ENCODE results near the gene TAOK3. TPM values are rescaled to one million over a fixed set of nuclear protein-coding genes. Genes with fewer than 3 reads are reported as not detected.

TAOK3 gene
- total and polyA plus RNA-seq, 9 of the 15 experiments (the other 6 are each of a cell fraction or from before 2014, with no cell fraction given): 24.3 to 83.5 (median 47.1) TPM

DNA sequence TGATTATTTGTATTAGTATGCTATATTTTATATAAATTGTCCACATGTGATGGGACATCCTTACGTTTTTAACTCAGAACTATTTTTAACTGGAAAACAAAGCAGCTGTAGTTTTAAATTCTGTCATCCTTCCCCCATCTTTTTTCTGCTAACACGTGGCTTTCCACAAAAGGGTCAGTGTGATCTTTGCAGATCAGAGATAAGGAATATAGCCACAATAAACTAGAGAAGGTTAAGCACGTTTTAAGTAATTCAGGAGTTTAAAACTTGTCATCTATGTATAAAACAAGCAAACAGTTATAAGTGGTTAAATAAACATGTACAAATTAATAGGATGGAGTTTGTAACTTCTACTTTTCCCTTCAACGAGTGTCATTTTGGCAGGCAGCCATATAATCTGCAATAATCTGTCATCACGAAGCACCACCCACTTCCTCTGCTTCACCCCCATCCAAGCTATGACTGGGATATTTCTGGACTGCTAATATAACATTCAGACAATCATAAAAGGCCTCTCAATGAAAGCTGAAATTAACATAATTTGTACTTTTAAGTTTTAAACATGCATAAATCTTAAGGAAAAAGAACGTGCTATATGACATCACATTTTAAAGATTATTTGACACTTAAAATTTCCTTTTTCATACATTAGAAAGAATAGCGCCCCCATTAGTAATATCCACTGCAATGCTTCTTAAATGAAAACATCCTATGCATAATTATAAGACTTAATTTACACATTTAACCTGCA, 15.3 kb downstream of the TAOK3 start (continued):
- peak; percentile 82 for TF ChIP-seq TOE1 (IDR thresholded peaks at IDR 0.05; ENCODE audit: borderline replicate concordance)
- TF ChIP-seq TOE1 (CRISPR knock-in tag; IDR thresholded peaks at IDR 0.05; ENCODE audit: borderline replicate concordance, low read depth): no peak
- TF ChIP-seq PTTG1 (tag; IDR thresholded peaks at IDR 0.05; ENCODE audit: low read depth): no peak
- TF ChIP-seq, protein P1, sequence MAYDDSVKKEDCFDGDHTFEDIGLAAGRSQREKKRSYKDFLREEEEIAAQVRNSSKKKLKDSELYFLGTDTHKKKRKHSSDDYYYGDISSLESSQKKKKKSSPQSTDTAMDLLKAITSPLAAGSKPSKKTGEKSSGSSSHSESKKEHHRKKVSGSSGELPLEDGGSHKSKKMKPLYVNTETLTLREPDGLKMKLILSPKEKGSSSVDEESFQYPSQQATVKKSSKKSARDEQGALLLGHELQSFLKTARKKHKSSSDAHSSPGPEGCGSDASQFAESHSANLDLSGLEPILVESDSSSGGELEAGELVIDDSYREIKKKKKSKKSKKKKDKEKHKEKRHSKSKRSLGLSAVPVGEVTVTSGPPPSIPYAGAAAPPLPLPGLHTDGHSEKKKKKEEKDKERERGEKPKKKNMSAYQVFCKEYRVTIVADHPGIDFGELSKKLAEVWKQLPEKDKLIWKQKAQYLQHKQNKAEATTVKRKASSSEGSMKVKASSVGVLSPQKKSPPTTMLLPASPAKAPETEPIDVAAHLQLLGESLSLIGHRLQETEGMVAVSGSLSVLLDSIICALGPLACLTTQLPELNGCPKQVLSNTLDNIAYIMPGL (CRISPR knock-in tag; IDR thresholded peaks at IDR 0.05): no peak
- TF ChIP-seq KLF6 (CRISPR knock-in tag; IDR thresholded peaks at IDR 0.05; ENCODE audit: borderline replicate concordance): no peak
- TF ChIP-seq PML (IDR thresholded peaks at IDR 0.05; ENCODE audit: low read length): no peak; the same call in 1 of the 2 replicates
- TF ChIP-seq ZBTB34 (CRISPR knock-in tag; IDR thresholded peaks at IDR 0.05): no peak
- TF ChIP-seq ZKSCAN3 (CRISPR knock-in tag; IDR thresholded peaks at IDR 0.05): no peak
- TF ChIP-seq MTF1 (CRISPR knock-in tag; IDR thresholded peaks at IDR 0.05; ENCODE audit: borderline replicate concordance): no peak
- no peak for TF ChIP-seq ZKSCAN1 (IDR thresholded peaks at IDR 0.05; ENCODE audit: low read depth, low read length)
- no peak for TF ChIP-seq UBTF (IDR thresholded peaks at IDR 0.05; ENCODE audit: borderline replicate concordance in 1 of 2, low read depth in 2 of 2, low read length in 2 of 2)
- TF ChIP-seq, protein P2, sequence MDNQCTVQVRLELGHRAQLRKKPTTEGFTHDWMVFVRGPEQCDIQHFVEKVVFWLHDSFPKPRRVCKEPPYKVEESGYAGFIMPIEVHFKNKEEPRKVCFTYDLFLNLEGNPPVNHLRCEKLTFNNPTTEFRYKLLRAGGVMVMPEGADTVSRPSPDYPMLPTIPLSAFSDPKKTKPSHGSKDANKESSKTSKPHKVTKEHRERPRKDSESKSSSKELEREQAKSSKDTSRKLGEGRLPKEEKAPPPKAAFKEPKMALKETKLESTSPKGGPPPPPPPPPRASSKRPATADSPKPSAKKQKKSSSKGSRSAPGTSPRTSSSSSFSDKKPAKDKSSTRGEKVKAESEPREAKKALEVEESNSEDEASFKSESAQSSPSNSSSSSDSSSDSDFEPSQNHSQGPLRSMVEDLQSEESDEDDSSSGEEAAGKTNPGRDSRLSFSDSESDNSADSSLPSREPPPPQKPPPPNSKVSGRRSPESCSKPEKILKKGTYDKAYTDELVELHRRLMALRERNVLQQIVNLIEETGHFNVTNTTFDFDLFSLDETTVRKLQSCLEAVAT (IDR thresholded peaks at IDR 0.05): no peak
- no peak for TF ChIP-seq POLR3G (IDR thresholded peaks at IDR 0.05; ENCODE audit: extremely low read depth, insufficient read length, insufficient replicate concordance)
- TF ChIP-seq ZNF511 (CRISPR knock-in tag; IDR thresholded peaks at IDR 0.05): no peak
- no peak for TF ChIP-seq TGIF2 (CRISPR knock-in tag; IDR thresholded peaks at IDR 0.05)
- no peak for TF ChIP-seq TCF3 (CRISPR knock-in tag; IDR thresholded peaks at IDR 0.05)
- TF ChIP-seq ZBTB8A (IDR thresholded peaks at IDR 0.05; ENCODE audit: partially characterized antibody): no peak

Measured in K562 (cell line).